AG04450 (cell line): ENCODE measurements around the gene HMX3. TPM values are rescaled to one million over a fixed set of nuclear protein-coding genes. Genes with fewer than 3 reads are reported as not detected.

Source experiments
- CTCF ChIA-PET: fragments of 300-600, 350-600 bp; formaldehyde crosslinking; extraction: SDS; loops from one replicate; lab custom pipeline; 2022; ENCODE audit warnings: antibody characterized with exemption, inconsistent platforms; lab: Charles Lee
- POLR2A ChIA-PET: fragments of 350-600 bp; formaldehyde crosslinking; extraction: SDS; loops from one replicate; lab custom pipeline; 2021; ENCODE audit warnings: antibody characterized with exemption, inconsistent platforms; lab: Yijun Ruan, JAX
- DNase-seq: peaks from one replicate; pipeline ENCODE4 v3.0.0-alpha.2; 2011; ENCODE audit warnings: low read depth, low spot score
- H3K27ac ChIP-seq: one replicate; pipeline ENCODE4 v1.5.1; 2012; ENCODE audit warnings: low read depth, low read length, control low read depth
- H3K27me3 ChIP-seq: one replicate; pipeline ENCODE4 v1.6.0; 2012; ENCODE audit warnings: low read length; ENCODE audit not compliant: control insufficient read depth, insufficient read depth
- H3K4me3 ChIP-seq: 2 replicates; pipeline ENCODE4 v1.5.1; 2011; ENCODE audit warnings: mild to moderate bottlenecking, low read depth, low read length, control low read depth
- H3K9me3 ChIP-seq: 2 replicates; pipeline ENCODE4 v1.5.1; 2012; ENCODE audit warnings: low read length; ENCODE audit not compliant: control insufficient read depth, insufficient read depth
- polyA plus RNA-seq: library from polyadenylated mRNA; depleted of rRNA; stranded (reverse); fragments of >200 nt; gene quantifications from 2 replicates; pipeline ENCODE4 v1.2.3, GENCODE V29; 2011
- TF ChIP-seq, protein P1 (sequence below): IDR thresholded peaks from 2 replicates; pipeline ENCODE4 v1.5.1; 2011; ENCODE audit warnings: low read depth, low read length, control low read depth, inconsistent platforms

The HMX3 gene
- polyA plus RNA-seq, 1 experiment = not detected

- no peak overlapping the region for H3K27ac ChIP-seq
- H3K4me3 ChIP-seq = no peak overlapping the region; the same call in 1 of the 2 replicates
- no peaks in the 10 kb centered on the region; the same call in 1 of the 2 replicates for H3K9me3 ChIP-seq
- ChIA-PET CTCF (interaction anchor here (1.4 kb wide), 1 partner anchor 9 kb away, joined by 5 read pairs; no protein-coding TSS in a partner anchor), POLR2A (no interaction called here)
- peak; percentile 15 for DNase-seq
- TF ChIP-seq, protein P1, sequence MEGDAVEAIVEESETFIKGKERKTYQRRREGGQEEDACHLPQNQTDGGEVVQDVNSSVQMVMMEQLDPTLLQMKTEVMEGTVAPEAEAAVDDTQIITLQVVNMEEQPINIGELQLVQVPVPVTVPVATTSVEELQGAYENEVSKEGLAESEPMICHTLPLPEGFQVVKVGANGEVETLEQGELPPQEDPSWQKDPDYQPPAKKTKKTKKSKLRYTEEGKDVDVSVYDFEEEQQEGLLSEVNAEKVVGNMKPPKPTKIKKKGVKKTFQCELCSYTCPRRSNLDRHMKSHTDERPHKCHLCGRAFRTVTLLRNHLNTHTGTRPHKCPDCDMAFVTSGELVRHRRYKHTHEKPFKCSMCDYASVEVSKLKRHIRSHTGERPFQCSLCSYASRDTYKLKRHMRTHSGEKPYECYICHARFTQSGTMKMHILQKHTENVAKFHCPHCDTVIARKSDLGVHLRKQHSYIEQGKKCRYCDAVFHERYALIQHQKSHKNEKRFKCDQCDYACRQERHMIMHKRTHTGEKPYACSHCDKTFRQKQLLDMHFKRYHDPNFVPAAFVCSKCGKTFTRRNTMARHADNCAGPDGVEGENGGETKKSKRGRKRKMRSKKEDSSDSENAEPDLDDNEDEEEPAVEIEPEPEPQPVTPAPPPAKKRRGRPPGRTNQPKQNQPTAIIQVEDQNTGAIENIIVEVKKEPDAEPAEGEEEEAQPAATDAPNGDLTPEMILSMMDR = no peak
- peaks cover 6% of the 10 kb centered on the region for H3K27me3 ChIP-seq
These were observed 21.4 kb downstream of the HMX3 start for GRCh38 chr10:123157210-123157609.

- POLR2A ChIA-PET = no interaction called here
- no peak overlapping the region for H3K4me3 ChIP-seq
These were observed 22.9 kb downstream of the HMX3 start for GRCh38 chr10:123158682-123159081.

GRCh38 chr10:123160311-123160980, 24.7 kb downstream of the HMX3 start:
- no peak for DNase-seq
- H3K27me3 ChIP-seq = no peaks in the 10 kb centered on the region
- POLR2A ChIA-PET = no interaction called here
- TF ChIP-seq, protein P1 = no peak
- no peak overlapping the region for H3K27ac ChIP-seq
- H3K9me3 ChIP-seq = no peaks in the 10 kb centered on the region
- CTCF ChIA-PET = interaction anchor here (0.6 to 1.8 kb wide), 2 partner anchors 22 to 27 kb away, joined by 3 to 5 read pairs; no protein-coding TSS in a partner anchor
- H3K4me3 ChIP-seq = no peak overlapping the region

More at GRCh38 chr10:123158682-123159081, 22.9 kb downstream of the HMX3 start:
- Histone ChIP-seq H3K9me3 (no peaks in the 10 kb centered on the region; the same call in 1 of the 2 replicates), H3K27me3 (no peaks in the 10 kb centered on the region), H3K27ac (no peak overlapping the region)
- CTCF ChIA-PET = no interaction called here
- no peak for DNase-seq
- TF ChIP-seq, protein P1 = no peak

- Histone ChIP-seq H3K27ac (no peak overlapping the region), H3K9me3 (no peaks in the 10 kb centered on the region), H3K27me3 (no peaks in the 10 kb centered on the region), H3K4me3 (no peak overlapping the region)
- TF ChIP-seq, protein P1 = no peak
- ChIA-PET CTCF (interaction anchor here (0.8 to 1.1 kb wide), 2 partner anchors 9 to 10 kb away, joined by 3 read pairs; partner anchors contain the start of gene BUB3), POLR2A (no interaction called here)
- DNase-seq = no peak
These were observed 28.5 kb downstream of the HMX3 start for GRCh38 chr10:123164319-123164718.

GRCh38 chr10:123165445-123166072, 29.8 kb downstream of the HMX3 start:
- no peak overlapping the region for H3K27ac ChIP-seq
- ChIA-PET POLR2A (no interaction called here), CTCF (interaction anchor here (0.8 to 2.1 kb wide), 2 partner anchors 8 to 9 kb away, joined by 3 to 5 read pairs; no protein-coding TSS in a partner anchor)
- H3K4me3 ChIP-seq = no peak overlapping the region
- no peak for DNase-seq
- TF ChIP-seq, protein P1 = no peak
- no peaks in the 10 kb centered on the region for H3K9me3 ChIP-seq
- H3K27me3 ChIP-seq = no peaks in the 10 kb centered on the region
